Measurements from ENCODE around the gene KCNN4. TPM values are rescaled to one million over a fixed set of nuclear protein-coding genes. Genes with fewer than 3 reads are reported as not detected.

Gene KCNN4
- total RNA-seq, 1 experiment from 2014 or later = 0.26 TPM

- WGBS (ENCODE audit: extremely low coverage, insufficient read length, low lambda C conversion rate) = no CpG with 5 or more reads among the region's 16 CpGs
- peaks cover 44 to 79% (median 70%) of the 10 kb centered on the region in 3 experiments for H3K36me3 Mint-ChIP-seq (ENCODE audit: insufficient read depth in 1 of 3, low read depth in 3 of 3)
- H4K20me1 ChIP-seq (ENCODE audit: control insufficient read depth, insufficient read depth, insufficient read length) = no peaks in the 10 kb centered on the region
- no peaks in the 10 kb centered on the region for H3K23me2 ChIP-seq (ENCODE audit: insufficient read length, low read depth, low read length, poor library complexity, severe bottlenecking)
- no peaks in the 10 kb centered on the region for H3K4me1 Mint-ChIP-seq
- no peaks in the 10 kb centered on the region for H3K4me1 ChIP-seq (ENCODE audit: insufficient read depth, low read length)
- no peaks in the 10 kb centered on the region; the same call in 1 of the 2 replicates for H3K27me3 ChIP-seq (ENCODE audit: insufficient read depth, low read length)
- no peak overlapping the region for H3K27ac Mint-ChIP-seq
- no peak for DNase-seq
- TF ChIP-seq, protein P1, sequence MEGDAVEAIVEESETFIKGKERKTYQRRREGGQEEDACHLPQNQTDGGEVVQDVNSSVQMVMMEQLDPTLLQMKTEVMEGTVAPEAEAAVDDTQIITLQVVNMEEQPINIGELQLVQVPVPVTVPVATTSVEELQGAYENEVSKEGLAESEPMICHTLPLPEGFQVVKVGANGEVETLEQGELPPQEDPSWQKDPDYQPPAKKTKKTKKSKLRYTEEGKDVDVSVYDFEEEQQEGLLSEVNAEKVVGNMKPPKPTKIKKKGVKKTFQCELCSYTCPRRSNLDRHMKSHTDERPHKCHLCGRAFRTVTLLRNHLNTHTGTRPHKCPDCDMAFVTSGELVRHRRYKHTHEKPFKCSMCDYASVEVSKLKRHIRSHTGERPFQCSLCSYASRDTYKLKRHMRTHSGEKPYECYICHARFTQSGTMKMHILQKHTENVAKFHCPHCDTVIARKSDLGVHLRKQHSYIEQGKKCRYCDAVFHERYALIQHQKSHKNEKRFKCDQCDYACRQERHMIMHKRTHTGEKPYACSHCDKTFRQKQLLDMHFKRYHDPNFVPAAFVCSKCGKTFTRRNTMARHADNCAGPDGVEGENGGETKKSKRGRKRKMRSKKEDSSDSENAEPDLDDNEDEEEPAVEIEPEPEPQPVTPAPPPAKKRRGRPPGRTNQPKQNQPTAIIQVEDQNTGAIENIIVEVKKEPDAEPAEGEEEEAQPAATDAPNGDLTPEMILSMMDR (conservative IDR thresholded peaks at IDR 0.05) = no peak
- H3K14ac ChIP-seq (ENCODE audit: insufficient read depth, low read length) = no peak overlapping the region
- H4K91ac ChIP-seq (ENCODE audit: insufficient read length, low read depth, low read length) = no peak overlapping the region
- H3K79me1 ChIP-seq (ENCODE audit: insufficient read depth, low read depth, low read length, poor library complexity, severe bottlenecking) = no peaks in the 10 kb centered on the region
- no peak overlapping the region for H3K4ac ChIP-seq (ENCODE audit: low read depth, low read length)
- H3K9me3 Mint-ChIP-seq = no peaks in the 10 kb centered on the region; a peak in 1 of 5 replicates
- H3K9me3 ChIP-seq (ENCODE audit: control insufficient read depth, low read depth, low read length) = no peaks in the 10 kb centered on the region
- no peak overlapping the region for H3T11ph ChIP-seq (ENCODE audit: low read length)
- no peak overlapping the region for H2AFZ ChIP-seq (ENCODE audit: low read length)
- H3K56ac ChIP-seq (ENCODE audit: insufficient read length, low read depth, low read length) = no peak overlapping the region
- H2BK5ac ChIP-seq (ENCODE audit: insufficient read length, low read length) = no peak overlapping the region
- H2AK5ac ChIP-seq (ENCODE audit: insufficient read length, low read length) = no peak overlapping the region
- H3K79me2 ChIP-seq (ENCODE audit: insufficient read depth, low read length) = no peaks in the 10 kb centered on the region
- H3K4me2 ChIP-seq (ENCODE audit: insufficient read depth, insufficient read length, low read length) = no peak overlapping the region
- H4K8ac ChIP-seq (replicated peaks; ENCODE audit: insufficient read length, low read depth, low read length) = no peak overlapping the region
- H3K27me3 Mint-ChIP-seq (ENCODE audit: low read depth) = no peaks in the 10 kb centered on the region
- H3K9ac ChIP-seq (ENCODE audit: extremely low read depth, insufficient read length, low read length) = no peak overlapping the region
- H2BK15ac ChIP-seq (ENCODE audit: low read depth, low read length) = no peak overlapping the region
- H2BK120ac ChIP-seq (ENCODE audit: low read depth, low read length, poor library complexity, severe bottlenecking) = no peak overlapping the region
- no peak overlapping the region for H2BK20ac ChIP-seq (ENCODE audit: low read depth, low read length, poor library complexity, severe bottlenecking)
- H3K27ac ChIP-seq (ENCODE audit: insufficient read length, low read depth, low read length) = no peak overlapping the region
- no peak overlapping the region for H3K18ac ChIP-seq (ENCODE audit: insufficient read length, low read depth, low read length)
- no peak overlapping the region for H4K5ac ChIP-seq (ENCODE audit: insufficient read length, low read depth, low read length)
- H2BK12ac ChIP-seq (ENCODE audit: insufficient read length, low read depth, low read length) = no peak overlapping the region
- H3K23ac ChIP-seq (ENCODE audit: insufficient read length, low read depth, low read length) = no peak overlapping the region
- peak overlapping the region in 1 of 2 experiments; percentile 4; a peak in 1 of 5 replicates for H3K4me3 Mint-ChIP-seq
These were observed 33.1 kb downstream of the KCNN4 start for GRCh38 chr19:43747557-43748204.
